Mucosa of descending colon (tissue), 3 donors: ENCODE measurements around the gene PTPRD. TPM values are rescaled to one million over a fixed set of nuclear protein-coding genes. Genes with fewer than 3 reads are reported as not detected.

Source experiments
- ATAC-seq: fragments of 200-7000 bp; cut with Tn5 transposase; one replicate; pipeline ENCODE4 v1.9.1; 2020; ENCODE audit warnings: mild to moderate bottlenecking, moderate library complexity
- DNase-seq, 3 donors: peaks; one replicate each; pipeline ENCODE4 v3.0.0-alpha.2; 2020
- H3K36me3 ChIP-seq: fragments of 200-600 bp; one replicate; pipeline ENCODE4 v1.8.0; 2021; ENCODE audit warnings: low read depth, mild to moderate bottlenecking
- H3K4me1 ChIP-seq: fragments of 200-600 bp; one replicate; pipeline ENCODE4 v1.8.0; 2021; ENCODE audit warnings: low read depth, mild to moderate bottlenecking
- H3K4me3 ChIP-seq: fragments of 200-600 bp; one replicate; pipeline ENCODE4 v1.8.0; 2021; ENCODE audit warnings: mild to moderate bottlenecking
- H3K9me3 ChIP-seq: fragments of 200-600 bp; one replicate; pipeline ENCODE4 v1.8.0; 2021; ENCODE audit warnings: mild to moderate bottlenecking
- intact Hi-C, 2 donors: fragments of 100-400 bp; cut with DNase I in 1 of 2; cut with micrococcal nuclease in 1 of 2; formaldehyde crosslinking; loops; one replicate each; pipeline versions ENCODE4 v1.11.0 to v1.11.1; 2022; cut with DNase I, micrococcal nuclease
- total RNA-seq, 3 donors: library from RNA; stranded (reverse); fragmentation: NEBNext Ultra II Directional in 2 of 3; extraction: Animal tissue kit (Norgen Biotek cat#: 25700) in 2 of 3; gene quantifications; one replicate each; pipeline versions ENCODE4 v1.2.1 to v1.2.4, GENCODE V29; 2021 to 2023
- TF ChIP-seq, protein P1 (sequence below): fragments of 200-600 bp; IDR thresholded peaks from one replicate; pipeline ENCODE4 v1.8.0; 2022; ENCODE audit warnings: antibody characterized with exemption, mild to moderate bottlenecking
- donor health status: DM: no; HTN: no; CAD: no; lungs with moderate emphysema.
- donor health status: DM: no; HTN: no; CAD: no.
- donor health status: DM: no; HTN: yes; CAD: no.

The PTPRD gene
- total RNA-seq, 3 donors from 2014 or later, result 52.7 to 128 (median 113) TPM

DNA sequence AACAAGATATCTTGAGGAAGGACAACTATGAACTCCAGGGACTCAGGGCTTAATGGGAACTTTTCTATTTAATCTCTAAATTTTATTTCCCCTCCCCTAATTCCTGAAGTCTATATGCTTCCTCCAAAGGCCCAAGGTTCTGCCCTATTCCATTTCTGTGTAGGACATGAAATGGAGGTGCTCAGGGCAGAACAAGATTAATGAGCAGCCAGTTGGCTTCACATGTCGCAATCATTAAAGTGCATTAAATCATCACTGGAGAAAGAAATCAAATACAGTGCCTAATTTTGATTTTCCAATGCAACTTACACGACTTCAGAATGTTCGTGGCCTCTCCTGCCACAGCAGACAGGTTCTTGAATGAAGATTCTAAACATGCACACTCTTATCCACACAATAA, 862.1 kb downstream of the PTPRD start:
- intact Hi-C loops, result no loop called here
- Histone ChIP-seq H3K36me3 (no peaks in the 10 kb centered on the region), H3K9me3 (no peaks in the 10 kb centered on the region), H3K4me3 (no peak overlapping the region), H3K4me1 (no peaks in the 10 kb centered on the region)
- ATAC-seq, result no peak
- no peak for DNase-seq
- TF ChIP-seq, protein P1, sequence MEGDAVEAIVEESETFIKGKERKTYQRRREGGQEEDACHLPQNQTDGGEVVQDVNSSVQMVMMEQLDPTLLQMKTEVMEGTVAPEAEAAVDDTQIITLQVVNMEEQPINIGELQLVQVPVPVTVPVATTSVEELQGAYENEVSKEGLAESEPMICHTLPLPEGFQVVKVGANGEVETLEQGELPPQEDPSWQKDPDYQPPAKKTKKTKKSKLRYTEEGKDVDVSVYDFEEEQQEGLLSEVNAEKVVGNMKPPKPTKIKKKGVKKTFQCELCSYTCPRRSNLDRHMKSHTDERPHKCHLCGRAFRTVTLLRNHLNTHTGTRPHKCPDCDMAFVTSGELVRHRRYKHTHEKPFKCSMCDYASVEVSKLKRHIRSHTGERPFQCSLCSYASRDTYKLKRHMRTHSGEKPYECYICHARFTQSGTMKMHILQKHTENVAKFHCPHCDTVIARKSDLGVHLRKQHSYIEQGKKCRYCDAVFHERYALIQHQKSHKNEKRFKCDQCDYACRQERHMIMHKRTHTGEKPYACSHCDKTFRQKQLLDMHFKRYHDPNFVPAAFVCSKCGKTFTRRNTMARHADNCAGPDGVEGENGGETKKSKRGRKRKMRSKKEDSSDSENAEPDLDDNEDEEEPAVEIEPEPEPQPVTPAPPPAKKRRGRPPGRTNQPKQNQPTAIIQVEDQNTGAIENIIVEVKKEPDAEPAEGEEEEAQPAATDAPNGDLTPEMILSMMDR, result no peak

DNA sequence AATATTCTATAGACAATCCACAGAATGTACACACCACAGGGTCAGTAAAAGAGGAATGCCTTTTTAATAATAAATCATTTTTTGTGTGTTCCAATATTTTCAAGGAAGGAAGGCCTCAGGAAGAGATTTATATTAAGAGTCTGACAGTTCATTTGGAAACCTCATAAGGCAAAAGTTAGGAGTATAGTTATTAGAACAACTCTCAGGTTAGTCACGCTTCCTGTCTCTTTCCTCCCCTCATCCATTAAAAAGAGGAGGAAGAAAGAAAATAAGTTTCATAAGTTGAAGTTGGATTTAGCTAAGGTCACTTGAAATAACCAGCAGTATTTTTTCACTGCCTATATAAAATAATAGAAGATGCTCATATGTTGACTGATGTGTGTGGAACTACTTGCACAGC, 863.2 kb downstream of the PTPRD start:
- Histone ChIP-seq H3K4me1 (no peaks in the 10 kb centered on the region), H3K36me3 (no peaks in the 10 kb centered on the region), H3K4me3 (no peak overlapping the region), H3K9me3 (no peaks in the 10 kb centered on the region)
- DNase-seq, result no peak
- TF ChIP-seq, protein P1, result no peak
- intact Hi-C loops, result no loop called here
- ATAC-seq, result no peak

DNA sequence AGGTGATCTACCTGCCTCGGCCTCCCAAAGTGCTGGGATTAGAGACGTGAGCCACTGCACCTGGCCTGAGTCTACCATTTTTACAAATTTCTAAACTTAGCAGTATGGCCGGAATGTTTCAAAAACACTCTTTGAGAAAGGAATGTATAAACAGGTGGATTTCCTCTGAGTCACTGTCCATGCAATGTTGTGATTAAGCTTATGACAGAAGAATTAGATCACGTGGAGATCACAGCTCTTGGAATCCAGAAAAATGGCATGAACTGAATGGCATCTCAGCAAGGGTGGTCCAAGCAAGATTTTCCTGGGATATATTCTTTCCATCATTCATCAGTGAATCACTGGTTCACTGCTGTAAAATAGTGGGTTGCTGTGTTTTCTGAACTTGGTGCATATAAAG, 865.0 kb downstream of the PTPRD start:
- Histone ChIP-seq H3K4me3 (no peak overlapping the region), H3K36me3 (no peaks in the 10 kb centered on the region), H3K9me3 (no peaks in the 10 kb centered on the region), H3K4me1 (no peaks in the 10 kb centered on the region)
- no peak for DNase-seq
- ATAC-seq, result no peak
- intact Hi-C loops, result no loop called here
- TF ChIP-seq, protein P1, result no peak

DNA sequence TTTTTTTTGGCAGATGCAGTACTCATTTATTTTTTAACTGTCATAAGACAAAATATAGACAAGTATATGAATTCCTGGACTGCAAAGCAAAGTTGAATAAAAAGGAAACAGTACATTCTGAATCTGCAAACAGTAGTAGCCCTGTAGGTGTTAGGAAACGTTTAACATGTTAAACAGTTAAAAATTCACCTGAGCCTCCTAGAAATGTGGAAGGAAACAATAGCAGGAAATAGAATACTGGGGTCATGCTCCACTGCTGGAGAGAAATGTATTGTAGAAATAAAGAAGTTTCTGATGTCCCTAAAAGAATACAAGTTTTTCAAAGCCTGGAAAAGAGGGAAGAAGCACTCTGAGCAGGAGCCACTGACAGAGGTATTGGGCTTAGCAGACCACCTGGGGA, 866.0 kb downstream of the PTPRD start:
- Histone ChIP-seq H3K4me3 (no peak overlapping the region), H3K9me3 (no peaks in the 10 kb centered on the region), H3K4me1 (no peaks in the 10 kb centered on the region), H3K36me3 (no peaks in the 10 kb centered on the region)
- ATAC-seq, result no peak
- intact Hi-C loops, result no loop called here
- TF ChIP-seq, protein P1, result no peak
- no peak for DNase-seq

DNA sequence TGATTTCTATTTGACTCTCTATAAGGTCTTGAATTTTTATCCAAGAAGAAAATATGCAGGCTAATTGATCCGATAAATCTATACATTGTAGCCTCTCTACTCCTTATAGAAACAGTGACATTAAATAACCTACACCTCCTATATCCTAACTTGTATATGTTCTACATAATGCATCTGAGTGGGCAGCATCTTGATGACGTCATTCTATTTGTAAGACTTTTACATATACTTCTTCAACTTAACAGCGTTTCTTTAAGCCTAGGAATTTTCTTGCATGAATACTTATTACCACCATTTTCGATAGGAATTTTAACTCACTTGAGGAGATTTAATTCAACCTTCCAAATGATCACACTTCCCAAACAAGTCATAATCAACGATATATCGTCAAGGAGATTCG, 869.0 kb downstream of the PTPRD start:
- ATAC-seq, result no peak

More for the DNA sequence above, 869.0 kb downstream of the PTPRD start:
- TF ChIP-seq, protein P1, result no peak
- Histone ChIP-seq H3K36me3 (no peaks in the 10 kb centered on the region), H3K4me1 (no peaks in the 10 kb centered on the region), H3K9me3 (no peaks in the 10 kb centered on the region), H3K4me3 (no peak overlapping the region)
- DNase-seq, result no peak
- intact Hi-C loops, result no loop called here
